HG03571 (cell line): Measurements from ENCODE around the gene FXYD1.

Source experiments
- ATAC-seq: cut with Tn5 transposase; IDR thresholded peaks from one replicate; pipeline ENCODE4 v1.9.1; 2021; ENCODE audit not compliant: unreplicated experiment

The FXYD1 gene

GRCh38 chr19:35106898-35107541, 31.6 kb upstream of the FXYD1 start:
- no peak for ATAC-seq

GRCh38 chr19:35107545-35107944, 31.1 kb upstream of the FXYD1 start:
- ATAC-seq = no peak

- ATAC-seq = no peak
Observed at GRCh38 chr19:35108730-35109129, 29.9 kb upstream of the FXYD1 start.

GRCh38 chr19:35109395-35110112, 29.1 kb upstream of the FXYD1 start:
- no peak for ATAC-seq

- ATAC-seq = no peak
Observed at GRCh38 chr19:35110974-35111373, 27.6 kb upstream of the FXYD1 start.

GRCh38 chr19:35112995-35113688, 25.5 kb upstream of the FXYD1 start:
- no peak for ATAC-seq

- no peak for ATAC-seq
Observed at GRCh38 chr19:35114353-35115176, 24.1 kb upstream of the FXYD1 start.

- no peak for ATAC-seq
Observed at GRCh38 chr19:35115177-35115951, 23.3 kb upstream of the FXYD1 start, which contains the start of gene FXYD3. FXYD3 (plus strand) TSS chr19:35115823; CDS start chr19:35119377, 3,554 bp downstream.

GRCh38 chr19:35116072-35116801, 22.4 kb upstream of the FXYD1 start:
- no peak for ATAC-seq

- no peak for ATAC-seq
Observed at GRCh38 chr19:35117116-35117515, 21.5 kb upstream of the FXYD1 start.

- ATAC-seq = no peak
Observed at GRCh38 chr19:35117799-35118198, 20.8 kb upstream of the FXYD1 start.

- ATAC-seq = no peak
Observed at GRCh38 chr19:35118268-35119020, 20.2 kb upstream of the FXYD1 start.

- no peak for ATAC-seq
Observed at GRCh38 chr19:35119091-35119490, 19.5 kb upstream of the FXYD1 start.

GRCh38 chr19:35119578-35120155, 19.0 kb upstream of the FXYD1 start:
- ATAC-seq = no peak

- no peak for ATAC-seq
Observed at GRCh38 chr19:35120492-35120891, 18.1 kb upstream of the FXYD1 start.

GRCh38 chr19:35120898-35121297, 17.7 kb upstream of the FXYD1 start:
- ATAC-seq = no peak

GRCh38 chr19:35122687-35123551, 15.7 kb upstream of the FXYD1 start:
- ATAC-seq = no peak

- no peak for ATAC-seq
Observed at GRCh38 chr19:35123573-35123972, 15.1 kb upstream of the FXYD1 start.
